Body of pancreas (tissue), 4 donors: Measurements from ENCODE around the gene WDR1. TPM values are rescaled to one million over a fixed set of nuclear protein-coding genes. Genes with fewer than 3 reads are reported as not detected.
A peak's percentile ranks its signal among the peaks of the same experiment; 100 is the strongest.

ENCODE experiments used
- ATAC-seq: fragments of 150-250 bp; one replicate; pipeline ENCODE4 v1.9.1; 2016
- DNase-seq, 4 donors: peaks; one replicate each; pipeline ENCODE4 v3.0.0-alpha.2; 2019
- H3K27ac ChIP-seq, 4 donors: fragments of 200-600 bp; sonication (generic); 1 replicate in 3 of 4; 2 replicates in 1 of 4; pipeline versions ENCODE4 v1.5.1 to v1.6.1; 2016 to 2019; ENCODE audit warnings: mild to moderate bottlenecking in 1 of 4, mixed read lengths in 1 of 4, moderate library complexity in 1 of 4
- H3K27me3 ChIP-seq, 2 donors: fragments of 200-600 bp; sonication (generic); one replicate each; pipeline ENCODE4 v1.6.0; 2016; ENCODE audit warnings: mild to moderate bottlenecking in 1 of 2
- H3K36me3 ChIP-seq, 2 donors: fragments of 200-600 bp; sonication (generic); replicated peaks in 1 of 2; 2 replicates each; pipeline ENCODE4 v1.5.1; 2016; ENCODE audit warnings: low read depth in 2 of 2; ENCODE audit not compliant: insufficient read depth in 1 of 2
- H3K4me1 ChIP-seq: fragments of 200-600 bp; sonication (generic); one replicate; pipeline ENCODE4 v1.6.0; 2016
- H3K4me3 ChIP-seq, 2 donors: fragments of 200-600 bp; sonication (generic); 1 replicate in 1 of 2; 2 replicates in 1 of 2; pipeline ENCODE4 v1.5.1; 2016 to 2019
- H3K9me3 ChIP-seq, 3 donors: fragments of 200-600 bp; sonication (generic); 1 replicate in 2 of 3; 2 replicates in 1 of 3; pipeline ENCODE4 v1.5.1; 2016
- CTCF ChIP-seq, 7 experiments: fragments of 450-650 bp in 4 of 7; fragments of 200-600 bp in 3 of 7; sonication (generic) in 3 of 7; IDR thresholded peaks; one replicate each; pipeline ENCODE4 v1.5.1; 2016 to 2019; ENCODE audit warnings: antibody characterized with exemption in 7 of 7
- POLR2A ChIP-seq, 3 donors: fragments of 450-650 bp; IDR thresholded peaks; one replicate each; pipeline ENCODE4 v1.6.1; 2016; ENCODE audit warnings: antibody characterized with exemption in 3 of 3, mild to moderate bottlenecking in 2 of 3
- WGBS, 2 donors: methylation state at CpG; one replicate each; pipeline ENCODE4 v1.1.5; 2017; 5-methylcytosine and 5-hydroxymethylcytosine counted together
- intact Hi-C: fragments of 100-400 bp; cut with DNase I; formaldehyde crosslinking; loops from one replicate; pipeline ENCODE4 v1.15.1; 2023
- total RNA-seq, 2 donors: library from RNA; depleted of rRNA; stranded (reverse); fragments of >200 nt; gene quantifications; one replicate each; pipeline ENCODE4 v1.1.0, GENCODE V29; 2016

The WDR1 gene
- total RNA-seq, 2 donors from 2014 or later, result 46.1 to 51.9 TPM

GRCh38 chr4:10045481-10045880 is 71.1 kb downstream of the WDR1 start:
- 18 to 33% methylated on average over 1 of the region's 1 CpG for WGBS, 2 donors

GRCh38 chr4:10041036-10041435 is 75.6 kb downstream of the WDR1 start:
- H3K27me3 ChIP-seq, result no peaks in the 10 kb centered on the region
- ATAC-seq, result no peak
- DNase-seq, result no peak
- no peaks in the 10 kb centered on the region for H3K4me1 ChIP-seq
- H3K9me3 ChIP-seq, result peaks cover 0 to 7% (median 0%) of the 10 kb centered on the region in 3 donors
- no peak overlapping the region for H3K4me3 ChIP-seq
- no peak overlapping the region for H3K27ac ChIP-seq
- H3K36me3 ChIP-seq, result no peaks in the 10 kb centered on the region
- no peak for TF ChIP-seq CTCF (IDR thresholded peaks at IDR 0.05)
- 66 to 80% methylated on average over 6 of the region's 6 CpGs for WGBS, 2 donors
- intact Hi-C loops, result no loop called here

More at GRCh38 chr4:10045481-10045880, 71.1 kb downstream of the WDR1 start:
- TF ChIP-seq CTCF (IDR thresholded peaks at IDR 0.05), result no peak
- no peak for TF ChIP-seq POLR2A (IDR thresholded peaks at IDR 0.05)
- Histone ChIP-seq H3K4me1 (peaks cover 20% of the 10 kb centered on the region), H3K4me3 (no peak overlapping the region), H3K27me3 (no peaks in the 10 kb centered on the region), H3K27ac (peak overlapping the region in 3 of 4 donors; percentile 37 to 73 (median 59)), H3K36me3 (no peaks in the 10 kb centered on the region), H3K9me3 (peaks cover 0 to 7% (median 0%) of the 10 kb centered on the region in 3 donors)
- DNase-seq, result no peak
- intact Hi-C loops, result no loop called here
- ATAC-seq, result peak; percentile 69

GRCh38 chr4:10040049-10040892 is 76.3 kb downstream of the WDR1 start:
- 50 to 65% methylated on average over 10 of the region's 10 CpGs for WGBS, 2 donors
- Histone ChIP-seq H3K4me3 (no peak overlapping the region), H3K27ac (peak overlapping the region in 1 of 4 donors; percentile 30), H3K4me1 (no peaks in the 10 kb centered on the region), H3K9me3 (peaks cover 0 to 7% (median 0%) of the 10 kb centered on the region in 3 donors), H3K36me3 (no peaks in the 10 kb centered on the region), H3K27me3 (no peaks in the 10 kb centered on the region)
- intact Hi-C loops, result no loop called here
- no peak for TF ChIP-seq CTCF (IDR thresholded peaks at IDR 0.05)
- no peak for TF ChIP-seq POLR2A (IDR thresholded peaks at IDR 0.05)
- DNase-seq (no peak), ATAC-seq (no peak)

GRCh38 chr4:10036807-10037342 is 79.7 kb downstream of the WDR1 start:
- intact Hi-C loops, result no loop called here
- Histone ChIP-seq H3K27me3 (no peaks in the 10 kb centered on the region), H3K4me1 (peaks cover 17% of the 10 kb centered on the region), H3K9me3 (no peaks in the 10 kb centered on the region), H3K4me3 (no peak overlapping the region), H3K27ac (no peak overlapping the region), H3K36me3 (no peaks in the 10 kb centered on the region)
- WGBS, 2 donors, result 75 to 80% methylated on average over 10 of the region's 10 CpGs
- DNase-seq (no peak), ATAC-seq (no peak)
- no peak for TF ChIP-seq POLR2A (IDR thresholded peaks at IDR 0.05)
- TF ChIP-seq CTCF (IDR thresholded peaks at IDR 0.05), result no peak
